Activated CD8-positive, alpha-beta memory T cell treated with anti-CD3 and anti-CD28 coated beads, Interleukin-2, amount 10 ng/mL, durations not matched to agents 7 days and 5 days (primary cell): ENCODE data around the gene DNAJB11. TPM values are rescaled to one million over a fixed set of nuclear protein-coding genes. Genes with fewer than 3 reads are reported as not detected.

Experiments
- ATAC-seq: fragments of 150-1000 bp; cut with Tn5 transposase; one replicate; pipeline ENCODE4 v1.10.0; 2021; ENCODE audit warnings: moderate library complexity
- CTCF ChIA-PET: fragments of 350-600 bp; sonication (Branson Sonifier 250); formaldehyde crosslinking; loops from one replicate; lab custom pipeline; 2021; ENCODE audit warnings: antibody characterized with exemption; lab: Charles Lee
- DNase-seq: peaks from one replicate; pipeline ENCODE4 v3.0.0-alpha.2; 2020
- H3K27ac Mint-ChIP-seq: one replicate; pipeline ENCODE4 v1.8.0; 2021; ENCODE audit warnings: mild to moderate bottlenecking, mixed read lengths
- H3K27me3 Mint-ChIP-seq: one replicate; pipeline ENCODE4 v1.8.0; 2021; ENCODE audit warnings: mixed read lengths
- H3K36me3 Mint-ChIP-seq: one replicate; pipeline ENCODE4 v1.8.0; 2021; ENCODE audit warnings: mild to moderate bottlenecking, mixed read lengths
- H3K4me1 Mint-ChIP-seq: one replicate; pipeline ENCODE4 v1.8.0; 2021; ENCODE audit warnings: mixed read lengths
- H3K4me3 Mint-ChIP-seq: one replicate; pipeline ENCODE4 v1.8.0; 2021; ENCODE audit warnings: mild to moderate bottlenecking, moderate library complexity, mixed read lengths
- H3K9me3 Mint-ChIP-seq: one replicate; pipeline ENCODE4 v1.8.0; 2022; ENCODE audit warnings: low read depth, mixed read lengths
- total RNA-seq, 2 experiments: library from RNA; stranded (reverse); gene quantifications; one replicate each; pipeline ENCODE4 v1.2.3, GENCODE V29; 2021

DNAJB11 gene
- total RNA-seq, 2 experiments from 2014 or later, result 48.6 to 61.3 TPM

DNA sequence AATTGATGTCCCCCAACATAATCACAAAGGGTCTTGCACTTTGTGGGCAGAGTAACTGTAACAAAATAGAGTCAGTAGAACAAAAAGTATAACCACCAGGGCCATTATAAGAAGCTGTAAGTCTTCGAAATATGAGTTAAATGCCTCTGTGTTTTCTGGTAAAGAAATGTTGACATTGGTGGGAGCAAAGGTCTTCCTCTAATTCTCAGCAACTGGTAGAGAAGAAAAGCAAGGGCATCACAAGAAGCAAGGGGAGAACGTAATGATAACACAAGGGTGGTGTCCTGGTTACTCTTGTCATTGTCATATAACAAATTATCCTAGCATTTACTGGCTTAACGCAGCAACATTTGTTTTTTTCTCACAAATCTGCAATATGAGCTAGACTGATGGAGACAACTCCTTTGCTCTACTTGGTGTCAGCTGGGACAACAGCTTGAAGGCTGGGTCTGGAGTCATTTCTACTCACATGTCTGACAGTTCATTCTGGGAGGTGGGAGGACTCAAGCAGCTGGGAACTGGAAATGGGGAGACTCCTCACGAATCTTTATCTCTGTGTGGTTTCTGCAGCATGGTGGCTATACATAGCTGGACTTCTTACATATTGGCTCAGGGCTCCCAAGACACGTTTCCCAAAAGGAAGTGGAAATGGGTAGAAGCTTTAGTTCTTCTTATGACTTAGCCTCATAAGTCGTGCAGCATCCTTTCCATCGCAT, 20.2 kb downstream of the DNAJB11 start:
- Mint-ChIP-seq H3K36me3 (peaks cover 4% of the 10 kb centered on the region), H3K27ac (no peak overlapping the region)
- ATAC-seq, result no peak

DNA sequence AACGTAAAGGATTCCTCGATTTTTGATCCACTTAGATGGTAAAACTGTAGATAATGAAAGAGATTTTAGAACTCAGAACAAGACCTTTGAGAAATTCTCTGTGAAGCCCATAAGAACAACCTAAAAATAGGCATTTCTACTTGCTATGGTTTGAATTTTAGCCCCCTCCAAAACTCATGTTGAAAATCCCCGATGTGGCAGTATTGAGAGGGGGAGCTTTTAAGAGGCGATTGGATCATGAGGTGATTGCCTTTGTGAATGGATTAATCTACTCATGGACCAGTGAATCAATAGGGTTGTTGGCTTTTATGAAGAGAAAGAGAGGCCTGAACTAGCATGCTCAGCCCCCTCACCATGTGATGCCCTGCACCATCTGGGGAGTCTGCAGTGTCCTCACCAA, 22.2 kb downstream of the DNAJB11 start:
- H3K36me3 Mint-ChIP-seq, result no peaks in the 10 kb centered on the region
- CTCF ChIA-PET, result interaction anchor here (2.0 kb wide), 1 partner anchor 24 kb away, joined by 6 read pairs; no protein-coding TSS in a partner anchor
- no peak for DNase-seq
- H3K27me3 Mint-ChIP-seq, result no peaks in the 10 kb centered on the region
- ATAC-seq, result no peak
- H3K4me1 Mint-ChIP-seq, result peaks cover 22% of the 10 kb centered on the region
- H3K9me3 Mint-ChIP-seq, result no peaks in the 10 kb centered on the region
- no peak overlapping the region for H3K27ac Mint-ChIP-seq
- no peak overlapping the region for H3K4me3 Mint-ChIP-seq

More for the DNA sequence above, 20.2 kb downstream of the DNAJB11 start:
- H3K9me3 Mint-ChIP-seq, result no peaks in the 10 kb centered on the region
- DNase-seq, result no peak
- H3K27me3 Mint-ChIP-seq, result no peaks in the 10 kb centered on the region
- H3K4me3 Mint-ChIP-seq, result no peak overlapping the region
- CTCF ChIA-PET, result interaction anchor here (1.2 to 1.5 kb wide), 2 partner anchors 24 to 26 kb away, joined by 3 to 4 read pairs; no protein-coding TSS in a partner anchor
- peaks cover 20% of the 10 kb centered on the region for H3K4me1 Mint-ChIP-seq

GRCh38 chr3:186593862-186594261, 23.3 kb downstream of the DNAJB11 start:
- CTCF ChIA-PET, result interaction anchor here (0.7 to 2.0 kb wide), 2 partner anchors 21 to 23 kb away, joined by 3 to 6 read pairs; no protein-coding TSS in a partner anchor
- DNase-seq, result no peak
- no peaks in the 10 kb centered on the region for H3K9me3 Mint-ChIP-seq
- peaks cover 15% of the 10 kb centered on the region for H3K4me1 Mint-ChIP-seq
- no peak for ATAC-seq
- H3K4me3 Mint-ChIP-seq, result no peak overlapping the region
- H3K27me3 Mint-ChIP-seq, result peaks cover 2% of the 10 kb centered on the region
- no peaks in the 10 kb centered on the region for H3K36me3 Mint-ChIP-seq
- no peak overlapping the region for H3K27ac Mint-ChIP-seq

GRCh38 chr3:186594591-186595113, 24.1 kb downstream of the DNAJB11 start:
- Mint-ChIP-seq H3K9me3 (no peaks in the 10 kb centered on the region), H3K27me3 (peaks cover 2% of the 10 kb centered on the region), H3K36me3 (no peaks in the 10 kb centered on the region), H3K4me1 (peaks cover 12% of the 10 kb centered on the region), H3K27ac (no peak overlapping the region), H3K4me3 (no peak overlapping the region)
- CTCF ChIA-PET, result interaction anchor here (2.0 kb wide), 1 partner anchor 22 kb away, joined by 6 read pairs; no protein-coding TSS in a partner anchor
- ATAC-seq, result no peak
- DNase-seq, result no peak

DNA sequence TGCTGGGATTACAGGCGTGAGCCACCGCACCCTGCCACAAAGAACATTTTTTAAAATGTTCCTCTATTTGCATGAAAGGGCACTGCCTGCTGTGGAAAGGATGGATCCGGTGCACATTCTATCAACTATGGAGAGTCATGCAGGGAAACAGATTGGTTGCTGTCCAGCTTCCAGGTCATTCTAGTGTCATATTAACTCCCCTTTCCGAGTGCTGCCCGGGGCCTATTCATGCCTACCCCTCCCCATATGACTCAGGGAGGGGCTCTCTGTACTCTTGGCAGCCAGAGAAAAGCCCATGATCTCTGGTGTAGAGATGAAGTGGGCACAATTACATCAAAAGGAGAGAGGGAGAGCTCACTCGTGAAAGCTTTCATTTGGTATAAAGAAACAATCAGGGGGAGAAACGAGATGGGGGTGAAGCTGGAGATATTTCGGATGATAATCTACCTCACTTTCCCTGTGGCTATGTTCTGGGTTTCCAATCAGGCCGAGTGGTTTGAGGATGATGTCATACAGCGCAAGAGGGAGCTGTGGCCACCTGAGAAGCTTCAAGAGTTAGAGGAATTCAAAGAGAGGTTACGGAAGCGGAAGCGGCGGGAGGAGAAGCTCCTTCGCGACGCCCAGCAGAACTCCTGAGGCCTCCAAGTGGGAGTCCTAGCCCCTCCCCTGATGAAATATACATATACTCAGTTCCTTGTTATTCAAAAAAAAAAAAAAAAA, 26.2 kb downstream of the DNAJB11 start:
- ATAC-seq, result no peak
- Mint-ChIP-seq H3K36me3 (no peaks in the 10 kb centered on the region), H3K27me3 (peaks cover 2% of the 10 kb centered on the region), H3K27ac (no peak overlapping the region), H3K4me3 (no peak overlapping the region), H3K9me3 (no peaks in the 10 kb centered on the region), H3K4me1 (peaks cover 2% of the 10 kb centered on the region)
- CTCF ChIA-PET, result interaction anchor here (1.0 to 1.8 kb wide), 4 partner anchors 12 to 653 kb away, joined by 3 to 7 read pairs (median 4); no protein-coding TSS in a partner anchor
- no peak for DNase-seq

DNA sequence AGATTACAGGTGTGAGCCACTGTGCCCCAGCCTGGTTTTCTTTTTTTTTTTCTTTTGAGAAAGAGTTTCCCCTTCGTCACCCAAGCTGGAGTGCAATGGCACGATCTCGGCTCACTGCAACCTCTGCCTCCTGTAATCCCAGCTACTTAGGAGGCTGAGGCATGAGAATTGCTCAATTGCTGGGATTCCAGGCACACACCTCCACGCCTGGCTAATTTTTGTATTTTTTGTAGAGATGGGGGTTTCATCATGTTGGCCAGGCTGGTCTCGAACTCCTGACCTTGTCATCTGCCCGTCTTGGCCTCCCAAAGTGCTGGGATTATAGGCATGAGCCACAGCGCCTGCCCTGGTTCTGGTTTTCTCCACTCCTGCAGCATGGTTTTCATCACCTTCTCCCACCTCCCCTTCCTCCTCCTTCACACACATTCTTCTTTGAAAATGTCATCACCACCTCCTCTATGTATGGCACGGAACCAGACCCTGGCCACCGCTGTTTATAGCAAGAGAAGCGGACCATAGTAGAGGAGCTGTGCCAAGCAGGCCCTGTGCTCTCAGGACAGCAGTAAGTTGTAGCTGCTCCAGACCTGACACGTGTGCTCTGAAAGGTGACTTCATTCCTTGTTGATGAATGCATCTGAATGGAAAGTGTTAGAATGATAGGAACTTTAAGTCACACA, 27.7 kb downstream of the DNAJB11 start:
- no peak overlapping the region for H3K27ac Mint-ChIP-seq
- no peaks in the 10 kb centered on the region for H3K36me3 Mint-ChIP-seq
- CTCF ChIA-PET, result interaction anchor here (1.7 kb wide), 1 partner anchor 18 kb away, joined by 4 read pairs; no protein-coding TSS in a partner anchor
- no peak overlapping the region for H3K4me3 Mint-ChIP-seq
- no peaks in the 10 kb centered on the region for H3K9me3 Mint-ChIP-seq
- H3K4me1 Mint-ChIP-seq, result peaks cover 2% of the 10 kb centered on the region
- DNase-seq (no peak), ATAC-seq (no peak)
- peaks cover 2% of the 10 kb centered on the region for H3K27me3 Mint-ChIP-seq

DNA sequence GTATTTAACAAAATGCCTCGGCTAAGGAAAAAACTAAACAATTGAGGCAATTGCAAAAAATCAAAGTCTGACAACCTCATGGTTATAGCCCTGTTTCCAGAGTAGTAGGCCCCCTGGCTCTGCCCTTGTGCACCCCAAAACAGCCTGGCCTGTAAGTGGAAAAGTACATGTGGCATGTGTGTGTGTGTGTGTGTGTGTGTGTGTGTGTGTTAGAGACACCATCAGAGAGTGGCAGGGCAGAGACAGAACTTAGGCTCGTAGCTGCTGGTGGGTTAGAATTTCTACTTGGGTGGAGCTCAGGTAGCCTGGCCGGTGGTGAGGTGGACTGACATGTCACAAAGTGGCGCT, 28.2 kb downstream of the DNAJB11 start:
- ATAC-seq, result no peak
- Mint-ChIP-seq H3K27me3 (peaks cover 2% of the 10 kb centered on the region), H3K4me1 (peaks cover 2% of the 10 kb centered on the region), H3K4me3 (no peak overlapping the region), H3K36me3 (no peaks in the 10 kb centered on the region), H3K27ac (no peak overlapping the region), H3K9me3 (no peaks in the 10 kb centered on the region)
- CTCF ChIA-PET, result interaction anchor here (1.7 kb wide), 1 partner anchor 18 kb away, joined by 4 read pairs; no protein-coding TSS in a partner anchor
- DNase-seq, result no peak

GRCh38 chr3:186599142-186599784, 28.7 kb downstream of the DNAJB11 start:
- Mint-ChIP-seq H3K9me3 (no peaks in the 10 kb centered on the region), H3K27me3 (peaks cover 2% of the 10 kb centered on the region), H3K4me3 (no peak overlapping the region), H3K27ac (no peak overlapping the region), H3K36me3 (no peaks in the 10 kb centered on the region), H3K4me1 (peaks cover 2% of the 10 kb centered on the region)
- DNase-seq (no peak), ATAC-seq (no peak)
- CTCF ChIA-PET, result interaction anchor here (1.3 kb wide), 1 partner anchor 18 kb away, joined by 4 read pairs; no protein-coding TSS in a partner anchor

GRCh38 chr3:186599785-186600166, 29.3 kb downstream of the DNAJB11 start:
- ATAC-seq, result no peak
- Mint-ChIP-seq H3K4me1 (peaks cover 2% of the 10 kb centered on the region), H3K9me3 (no peaks in the 10 kb centered on the region), H3K4me3 (no peak overlapping the region), H3K27me3 (peaks cover 2% of the 10 kb centered on the region), H3K36me3 (no peaks in the 10 kb centered on the region), H3K27ac (no peak overlapping the region)
- CTCF ChIA-PET, result interaction anchor here (1.3 kb wide), 1 partner anchor 17 kb away, joined by 4 read pairs; no protein-coding TSS in a partner anchor
- no peak for DNase-seq

- Mint-ChIP-seq H3K36me3 (no peaks in the 10 kb centered on the region), H3K27me3 (peaks cover 2% of the 10 kb centered on the region), H3K9me3 (no peaks in the 10 kb centered on the region), H3K4me1 (peaks cover 2% of the 10 kb centered on the region), H3K4me3 (no peak overlapping the region), H3K27ac (no peak overlapping the region)
- no peak for DNase-seq
- ATAC-seq, result no peak
- CTCF ChIA-PET, result interaction anchor here (1.3 kb wide), 1 partner anchor 16 kb away, joined by 4 read pairs; no protein-coding TSS in a partner anchor
Measured at GRCh38 chr3:186600896-186601295, 30.4 kb downstream of the DNAJB11 start.

DNA sequence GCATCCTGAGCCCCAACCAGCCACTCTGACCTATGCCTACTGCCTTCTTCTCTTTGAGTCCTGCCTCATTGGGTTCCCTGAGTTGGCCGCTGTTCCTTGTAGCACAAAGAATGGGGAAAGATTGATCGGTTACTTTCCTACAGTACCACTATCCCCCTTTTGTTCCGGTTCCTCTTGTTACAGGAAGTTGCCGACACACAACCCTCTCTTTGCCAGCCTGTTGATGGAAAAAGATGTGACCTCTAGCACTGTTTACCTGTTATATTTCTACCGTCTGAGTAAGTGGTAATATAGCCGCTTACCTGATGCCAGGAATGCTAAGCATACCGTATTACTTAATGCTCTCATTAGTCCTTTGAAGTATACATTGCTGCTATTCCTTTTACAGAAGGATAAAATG, 32.6 kb downstream of the DNAJB11 start:
- Mint-ChIP-seq H3K27ac (no peak overlapping the region), H3K36me3 (no peaks in the 10 kb centered on the region), H3K4me1 (no peaks in the 10 kb centered on the region), H3K9me3 (no peaks in the 10 kb centered on the region), H3K27me3 (peaks cover 6% of the 10 kb centered on the region), H3K4me3 (no peak overlapping the region)
- ATAC-seq (no peak), DNase-seq (no peak)
- CTCF ChIA-PET, result interaction anchor here (1.3 to 3.2 kb wide), 2 partner anchors 11 to 14 kb away, joined by 3 to 20 read pairs; partner anchors contain the start of gene AHSG

GRCh38 chr3:186605078-186605477, 34.6 kb downstream of the DNAJB11 start:
- H3K36me3 Mint-ChIP-seq, result no peaks in the 10 kb centered on the region

More at GRCh38 chr3:186605078-186605477, 34.6 kb downstream of the DNAJB11 start:
- no peak for DNase-seq
- Mint-ChIP-seq H3K27me3 (peaks cover 4% of the 10 kb centered on the region), H3K27ac (no peak overlapping the region), H3K4me3 (no peak overlapping the region), H3K9me3 (no peaks in the 10 kb centered on the region), H3K4me1 (no peaks in the 10 kb centered on the region)
- CTCF ChIA-PET, result interaction anchor here (1.1 to 3.2 kb wide), 2 partner anchors 9 to 216 kb away, joined by 3 to 20 read pairs; partner anchors contain the start of gene AHSG
- ATAC-seq, result no peak
